IPS-11a (cell line): ENCODE results near the gene CARD6.
A peak's percentile ranks its signal among the peaks of the same experiment; 100 is the strongest.
"Not testable (repeated sequence)": the region's sequence is repeated elsewhere in the genome, so short reads cannot be mapped to it uniquely, and the experiment has no call there.

Source experiments
- H3K4me3 ChIP-seq: one replicate; pipeline ENCODE4 v1.5.1; 2013; ENCODE audit warnings: low read depth, low read length, control low read depth

The CARD6 gene

GRCh38 chr5:40827188-40827977, 13.8 kb upstream of the CARD6 start:
- H3K4me3 ChIP-seq, result no peak overlapping the region

GRCh38 chr5:40828021-40828631, 13.0 kb upstream of the CARD6 start:
- H3K4me3 ChIP-seq, result no peak overlapping the region

DNA sequence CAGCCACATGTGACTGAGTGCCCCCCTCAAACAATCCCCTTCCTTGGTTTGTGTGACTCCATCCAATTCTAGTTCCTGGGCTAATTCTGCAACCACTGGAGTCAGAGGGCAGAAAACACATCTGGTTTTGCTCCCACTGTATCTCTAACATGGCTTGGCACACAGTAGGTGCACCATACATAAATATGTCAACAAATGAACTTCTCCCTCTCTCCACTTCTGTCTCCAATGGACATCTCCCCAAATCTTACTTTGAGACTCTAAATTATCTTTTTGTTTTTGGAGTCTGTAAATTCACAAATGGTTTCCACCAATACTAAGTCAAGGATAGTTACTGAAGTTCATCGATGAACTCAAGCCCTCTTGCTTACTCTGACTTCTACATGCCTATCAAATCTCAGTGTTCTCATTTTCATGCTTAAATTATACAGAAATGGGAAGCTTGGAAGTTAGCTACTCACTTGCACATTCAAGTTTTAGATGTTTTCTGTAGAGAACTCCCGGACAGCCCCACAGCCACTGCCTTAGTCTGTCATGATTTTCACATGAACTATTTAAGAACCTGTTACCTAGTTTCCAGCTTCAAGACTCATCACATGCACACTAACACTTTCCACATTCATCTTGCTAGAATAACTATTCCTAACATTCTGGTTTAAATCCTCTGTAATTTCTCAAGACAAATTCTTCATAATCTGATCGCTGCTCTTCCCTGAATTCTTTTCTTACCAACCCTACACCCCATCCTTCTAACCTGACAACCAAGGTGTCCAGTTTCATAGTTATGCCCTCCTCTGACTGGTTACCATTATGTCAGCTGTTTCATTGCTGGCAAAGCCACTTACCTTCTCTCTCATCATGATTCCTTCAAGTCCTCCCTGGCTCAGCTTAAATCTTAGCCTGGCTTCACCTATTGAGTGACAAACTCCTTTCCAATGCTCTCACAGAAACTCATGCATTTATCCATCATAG, 12.2 kb upstream of the CARD6 start:
- H3K4me3 ChIP-seq, result no peak overlapping the region

GRCh38 chr5:40829748-40830533, 11.2 kb upstream of the CARD6 start:
- no peak overlapping the region for H3K4me3 ChIP-seq

DNA sequence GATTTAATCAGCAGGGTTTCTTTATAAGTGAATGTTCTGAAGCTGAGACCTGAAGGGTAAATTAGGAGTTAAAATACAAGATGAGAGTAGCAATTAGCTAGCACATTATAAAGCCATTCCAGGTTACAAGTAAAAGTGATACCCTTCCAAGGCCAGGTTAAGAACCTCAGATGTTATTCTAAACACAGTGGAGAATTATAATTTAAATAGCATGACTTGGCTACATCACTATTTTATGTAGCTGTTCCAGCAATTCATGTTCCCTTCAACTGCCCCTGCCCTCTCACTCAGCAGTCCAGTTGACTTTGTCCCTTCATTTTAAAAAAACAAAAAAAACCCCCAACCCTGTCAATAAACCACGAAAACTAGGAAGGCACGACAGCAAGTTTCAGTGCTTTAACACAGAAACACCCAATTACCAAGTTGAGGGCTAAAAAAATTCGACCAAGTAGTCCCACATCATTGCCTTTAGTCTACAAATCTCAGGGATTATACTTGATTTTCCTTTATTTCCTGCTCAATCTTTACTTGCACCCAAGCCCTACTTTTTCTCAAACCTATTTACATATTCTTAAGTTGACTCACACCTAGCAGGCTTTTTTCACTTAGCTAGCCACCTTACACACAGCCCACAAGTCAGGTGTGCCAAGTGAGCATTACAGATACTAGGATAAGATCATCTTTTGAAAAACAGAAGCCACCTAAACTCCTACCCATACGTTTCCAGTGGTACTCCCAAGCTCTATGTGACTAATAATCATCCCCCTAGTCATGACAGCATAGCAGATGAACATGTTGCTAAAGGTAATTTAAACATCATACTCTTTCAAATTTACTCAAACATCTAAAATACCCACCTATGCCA, 9.6 kb upstream of the CARD6 start:
- H3K4me3 ChIP-seq, result no peak overlapping the region

DNA sequence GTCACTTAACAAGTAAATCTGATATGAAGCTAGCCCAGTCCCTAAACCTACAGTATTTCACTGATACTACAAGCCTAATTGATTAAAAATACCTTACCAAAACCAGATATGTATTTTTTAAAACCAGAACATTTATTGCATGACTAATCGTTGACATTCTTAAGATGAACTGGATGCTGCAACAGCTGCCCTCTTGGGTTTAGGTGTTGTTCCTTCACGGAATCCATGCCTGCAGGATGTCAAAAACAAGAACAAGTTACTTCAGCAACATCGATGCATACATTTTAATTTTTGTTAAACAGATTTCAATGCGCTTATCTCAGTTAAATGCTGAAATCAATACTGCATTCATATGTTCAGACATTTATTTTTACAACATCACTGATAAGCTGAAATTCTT, 8.8 kb upstream of the CARD6 start:
- no peak overlapping the region for H3K4me3 ChIP-seq

DNA sequence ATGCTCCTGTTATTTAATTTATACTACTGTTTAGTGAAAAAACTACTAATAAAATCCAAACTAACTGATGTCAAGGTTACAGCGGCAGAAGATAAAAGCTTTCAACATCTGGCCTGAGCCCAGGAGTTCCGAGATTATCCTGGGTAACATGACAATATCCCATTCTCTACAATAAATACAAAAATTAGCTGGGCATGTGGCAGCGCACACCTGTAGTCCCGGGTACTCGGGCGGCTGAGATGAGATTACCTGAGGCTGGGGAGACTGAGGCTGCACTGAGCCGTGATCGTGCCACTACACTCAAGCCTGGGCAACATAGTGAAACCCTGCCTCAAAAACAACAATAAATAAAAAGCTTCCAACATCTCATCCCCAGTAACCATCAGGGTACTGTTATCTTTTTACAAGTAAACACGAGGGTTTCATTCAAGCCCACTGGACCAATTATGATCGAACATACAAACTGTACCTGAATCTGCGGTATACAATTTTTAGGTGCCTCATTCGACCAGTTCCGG, 7.4 kb upstream of the CARD6 start:
- H3K4me3 ChIP-seq, result peak overlapping the region; percentile 89

- peak overlapping the region; percentile 89 for H3K4me3 ChIP-seq
Observed at GRCh38 chr5:40834391-40834848, 6.7 kb upstream of the CARD6 start.

DNA sequence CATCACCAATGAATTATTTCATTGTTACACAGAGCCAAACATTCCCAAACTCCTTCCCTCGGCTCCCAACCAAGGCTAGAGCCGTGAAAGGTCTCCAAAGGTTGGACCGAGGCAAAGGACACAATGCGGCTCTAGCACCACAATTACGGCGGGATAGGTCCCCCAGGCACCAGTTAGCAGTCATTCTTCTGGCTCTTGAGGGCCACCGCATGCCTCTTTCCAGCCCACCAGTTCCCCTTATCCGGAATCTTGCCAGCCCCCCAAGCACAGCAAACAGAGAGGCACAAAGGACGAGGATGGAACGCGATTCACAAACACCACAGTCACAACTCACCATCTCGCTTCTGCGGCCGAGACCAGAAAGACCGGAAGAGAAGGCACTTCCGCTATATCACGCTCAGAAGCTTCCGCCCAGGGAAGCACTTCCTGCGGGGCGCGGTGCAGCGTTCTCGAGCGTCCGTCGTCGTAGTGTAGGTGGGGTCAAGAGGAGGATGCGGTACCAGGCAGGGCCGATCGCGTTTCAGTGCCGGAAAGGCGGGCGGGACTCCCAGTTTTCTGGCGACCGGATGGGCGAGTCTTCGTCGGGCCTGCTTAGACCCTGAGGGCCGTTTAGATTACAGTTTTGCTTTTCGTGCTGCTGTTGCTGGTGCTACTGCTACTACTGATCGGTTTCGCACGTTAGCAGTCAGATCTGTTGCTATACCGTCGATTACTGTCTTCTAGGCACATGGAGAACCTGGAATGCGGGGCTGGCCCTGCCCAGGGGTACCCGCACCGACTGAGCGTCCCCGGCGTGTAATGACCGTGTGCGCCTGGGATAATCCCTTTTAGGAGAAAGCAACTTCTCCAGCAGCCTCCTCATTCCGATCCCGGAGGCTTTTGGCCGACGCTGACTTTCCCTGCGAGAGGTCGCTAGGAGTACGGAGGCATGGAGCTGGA, 6.0 kb upstream of the CARD6 start, which contains the start of gene RPL37:
RPL37 (minus strand) TSS at position 374 of the 939 bp plus-strand sequence; CDS start at position 337, 37 bp downstream.
- H3K4me3 ChIP-seq, result peak within 1 kb of the TSS; percentile 89

DNA sequence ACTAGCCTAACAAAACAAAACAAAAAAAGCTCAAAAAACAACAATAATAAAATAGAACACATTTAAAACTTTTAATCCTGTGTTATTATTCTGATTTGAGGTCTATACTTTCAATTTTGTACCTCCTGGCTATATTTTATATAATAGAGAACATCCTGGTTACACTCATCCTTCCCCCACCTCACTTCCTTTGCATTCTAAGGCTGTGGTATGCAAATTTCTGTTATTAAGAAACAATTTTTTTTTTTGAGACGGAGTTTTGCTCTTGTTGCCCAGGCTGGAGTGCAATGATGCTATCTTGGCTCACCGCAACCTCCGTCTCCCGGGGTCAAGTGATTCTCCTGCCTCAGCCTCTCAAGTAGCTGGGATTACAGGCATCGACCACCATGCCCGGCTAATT, 3.1 kb upstream of the CARD6 start:
- H3K4me3 ChIP-seq, result no peak overlapping the region

- H3K4me3 ChIP-seq, result no peak overlapping the region
Observed at GRCh38 chr5:40842351-40842750, 1.2 kb downstream of the CARD6 start.

DNA sequence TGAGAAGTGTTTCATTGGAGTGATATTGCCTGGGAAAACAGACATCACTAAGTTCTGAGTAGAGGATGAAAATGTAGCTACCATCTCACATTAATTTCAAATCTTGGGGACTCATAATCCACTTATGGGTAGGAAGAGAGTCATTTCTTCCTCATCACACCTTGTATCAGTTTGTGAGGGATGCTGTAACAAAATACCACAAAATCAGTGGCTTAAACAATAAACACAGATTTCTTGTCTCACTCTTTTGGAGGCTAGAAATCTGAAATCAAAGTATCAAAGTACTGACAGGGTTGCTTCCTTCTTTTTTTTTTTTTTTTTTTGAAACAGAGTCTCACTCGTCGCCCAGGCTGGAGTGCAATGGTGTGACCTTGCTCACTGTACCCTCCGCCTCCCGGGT, 3.4 kb downstream of the CARD6 start:
- H3K4me3 ChIP-seq, result no peak overlapping the region

DNA sequence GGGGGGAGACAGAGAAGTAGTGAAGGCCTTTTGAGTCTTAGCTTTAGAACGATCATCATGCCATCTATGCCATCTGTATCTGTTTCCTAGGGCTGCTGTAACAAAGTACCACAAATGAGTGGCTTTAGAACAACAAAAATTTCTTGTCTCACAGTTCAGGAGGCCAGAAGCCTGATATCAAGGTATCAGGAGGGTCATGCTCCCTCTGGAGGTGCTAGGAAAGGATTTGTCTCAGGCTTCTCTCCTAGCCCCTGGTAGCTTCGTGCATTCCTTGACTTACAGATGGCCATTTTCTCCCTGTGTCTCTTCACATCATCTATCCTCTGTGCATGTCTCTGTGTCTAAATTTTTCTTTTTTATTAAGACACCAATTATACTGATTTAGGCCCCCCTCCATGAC, 5.2 kb downstream of the CARD6 start:
- H3K4me3 ChIP-seq, result no peak overlapping the region

DNA sequence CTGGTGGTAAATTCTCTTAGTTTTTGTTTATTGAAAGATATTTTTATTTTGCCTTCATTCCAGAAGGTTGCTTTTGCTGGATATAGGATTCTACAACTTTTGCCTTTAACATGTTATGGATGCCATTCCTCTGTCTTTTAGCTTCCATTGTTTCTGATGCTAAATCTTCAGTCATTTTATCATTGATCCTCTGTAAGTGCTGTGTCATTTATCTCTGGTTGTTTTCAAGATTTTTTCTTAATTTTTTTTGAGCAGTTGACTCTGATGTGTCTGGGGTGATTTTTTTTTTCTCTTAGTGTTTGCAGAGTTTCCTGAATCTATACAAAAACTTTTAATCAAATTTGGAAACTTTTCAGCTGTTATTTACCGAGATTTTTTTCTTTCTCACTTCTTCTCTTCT, 6.4 kb downstream of the CARD6 start:
- H3K4me3 ChIP-seq, result no peak overlapping the region

DNA sequence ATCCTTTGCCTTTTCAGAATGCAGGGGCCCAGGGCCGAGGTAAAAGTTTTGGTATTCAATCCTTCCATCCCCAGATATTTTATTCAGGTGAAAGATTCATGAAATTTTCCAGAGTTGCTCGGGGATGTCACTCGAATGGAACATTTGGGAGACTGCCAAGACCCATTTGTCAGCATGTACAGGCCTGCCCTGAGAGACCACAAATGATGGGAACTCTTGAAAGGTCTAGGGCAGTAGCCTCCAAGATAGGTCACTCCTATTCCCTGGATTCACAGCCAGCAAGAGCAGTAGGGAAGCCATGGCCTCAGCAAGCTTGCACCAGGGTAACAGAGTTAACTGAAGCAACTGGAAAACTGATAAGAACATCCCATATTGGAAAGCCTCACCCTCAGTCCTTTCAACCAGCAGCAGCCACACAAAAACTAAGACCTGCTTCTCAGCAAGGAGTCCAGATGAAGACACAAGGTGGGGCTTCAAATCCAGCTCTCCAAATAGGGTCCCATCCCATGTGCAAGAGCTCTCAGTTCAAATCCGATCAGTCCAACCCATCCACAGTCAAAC, 12.5 kb downstream of the CARD6 start:
- no peak overlapping the region for H3K4me3 ChIP-seq

DNA sequence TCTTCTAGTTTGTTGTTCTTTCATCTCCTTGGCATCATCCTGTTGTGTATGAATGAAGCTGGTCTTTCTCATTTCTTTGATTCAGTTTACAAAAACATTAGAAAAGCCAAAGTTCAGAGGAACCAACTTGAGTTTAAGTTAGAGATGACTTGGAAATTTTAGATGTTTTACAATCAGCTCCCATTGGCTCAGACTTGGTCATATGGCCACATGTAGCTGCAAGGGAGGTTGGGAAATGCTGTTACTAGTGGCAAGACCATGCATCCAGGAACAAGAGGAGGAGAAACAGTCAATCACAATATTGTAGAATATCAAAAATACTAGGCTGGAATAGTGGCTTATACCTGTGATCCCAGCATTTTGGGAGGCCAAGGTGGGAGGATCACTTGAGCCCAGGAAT, 19.5 kb downstream of the CARD6 start:
- no peak overlapping the region for H3K4me3 ChIP-seq

DNA sequence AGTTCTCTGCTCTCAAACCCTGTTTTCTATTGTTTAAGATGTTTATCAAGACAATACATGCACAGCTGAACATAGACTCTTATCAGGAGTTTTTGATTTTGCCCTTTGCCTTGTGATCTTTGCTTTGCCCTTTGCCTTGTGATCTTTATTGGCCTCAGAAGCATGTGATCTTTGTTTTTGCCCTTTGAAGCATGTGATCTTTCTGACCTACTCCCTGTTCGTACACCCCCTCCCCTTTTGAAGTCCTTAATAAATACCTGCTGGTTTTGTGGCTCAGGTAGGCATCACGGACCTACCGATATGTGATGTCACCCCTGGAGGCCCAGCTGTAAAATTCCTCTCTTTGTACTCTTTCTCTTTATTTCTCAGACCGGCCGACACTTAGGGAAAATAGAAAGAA, 23.8 kb downstream of the CARD6 start:
- not testable (repeated sequence) for H3K4me3 ChIP-seq

DNA sequence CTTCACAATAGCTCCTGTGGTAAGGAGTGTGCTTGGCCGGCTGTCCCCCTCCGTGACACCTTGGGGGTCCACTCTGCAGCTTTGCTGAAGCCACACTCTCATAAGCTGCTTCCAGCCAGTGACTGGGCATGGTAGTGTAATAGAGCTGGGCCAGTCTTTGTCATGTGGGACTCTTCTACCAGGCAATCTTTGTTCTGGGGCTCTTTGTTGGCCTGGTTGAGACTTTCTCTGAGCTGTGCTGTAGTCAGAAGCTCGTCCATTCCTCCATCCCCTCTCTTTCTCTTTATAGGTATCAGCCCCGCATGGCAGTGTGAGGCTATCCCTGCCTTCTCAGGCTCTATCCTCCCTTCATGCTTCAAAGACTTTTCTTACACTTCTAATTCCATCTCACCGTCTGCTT, 25.7 kb downstream of the CARD6 start:
- H3K4me3 ChIP-seq, result no peak overlapping the region
